ENCODE results near the gene NOD1.

DNA sequence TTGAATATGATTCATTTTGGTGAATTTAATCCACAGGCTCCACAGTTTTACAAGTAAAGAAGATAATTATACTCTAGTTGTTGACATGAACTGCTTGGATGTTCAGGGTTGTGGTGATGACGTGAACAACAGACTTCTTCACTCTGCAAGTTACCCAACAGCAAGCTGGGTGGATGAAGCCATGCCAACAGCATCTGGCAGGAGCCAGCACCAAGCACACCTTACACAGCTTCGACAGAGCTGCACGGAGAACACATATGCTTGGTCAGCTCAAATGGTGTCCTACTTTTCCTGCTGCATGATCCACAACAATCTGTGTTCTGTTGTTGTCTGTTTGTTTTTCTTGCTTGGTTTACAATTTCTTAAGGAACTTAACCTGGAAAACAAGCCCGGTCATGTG lies 9.8 kb downstream of the NOD1 start:
- TF ChIP-seq EZH2 (IDR thresholded peaks at IDR 0.05; ENCODE audit: low read depth, low read length, severe bottlenecking) (no peak), CTCF (IDR thresholded peaks at IDR 0.05; ENCODE audit: control extremely low read depth in 1 of 3, insufficient read depth in 1 of 3, low read depth in 1 of 3, low read length in 3 of 3) (no peak), CREB1 (IDR thresholded peaks at IDR 0.05) (no peak), POLR2AphosphoS5 (IDR thresholded peaks at IDR 0.05; ENCODE audit: low read depth, low read length) (no peak), HDAC6 (IDR thresholded peaks at IDR 0.05; ENCODE audit: low read depth, low read length) (no peak), EP300 (IDR thresholded peaks at IDR 0.05; ENCODE audit: borderline replicate concordance in 1 of 2, low read depth in 2 of 2, low read length in 2 of 2) (no peak), BCL11A (IDR thresholded peaks at IDR 0.05; ENCODE audit: low read depth in 2 of 2, low read length in 2 of 2) (no peak), KDM4A (IDR thresholded peaks at IDR 0.05; ENCODE audit: low read depth, low read length, severe bottlenecking) (no peak), TAF1 (IDR thresholded peaks at IDR 0.05; ENCODE audit: low read depth, low read length) (no peak), EGR1 (IDR thresholded peaks at IDR 0.05; ENCODE audit: borderline replicate concordance, low read depth, low read length) (no peak)

Measured in H1 (cell line).